H9 (cell line): ENCODE data around the gene ATAT1. TPM values are rescaled to one million over a fixed set of nuclear protein-coding genes. Genes with fewer than 3 reads are reported as not detected.

Source experiments
- DNase-seq: peaks from one replicate; pipeline ENCODE4 v3.0.0-alpha.2; 2017
- H2AFZ ChIP-seq: one replicate; pipeline ENCODE4 v1.6.1; 2013; ENCODE audit warnings: mild to moderate bottlenecking, low read length, control low read depth, moderate library complexity
- H2AK5ac ChIP-seq: 2 replicates; pipeline ENCODE4 v1.6.1; 2013; ENCODE audit warnings: low read length, control low read depth, mixed read lengths; ENCODE audit not compliant: insufficient read length
- H2BK120ac ChIP-seq: one replicate; pipeline ENCODE4 v1.6.1; 2013; ENCODE audit warnings: low read depth, mild to moderate bottlenecking, low read length, control low read depth, inconsistent platforms; ENCODE audit not compliant: poor library complexity, severe bottlenecking
- H2BK12ac ChIP-seq: 2 replicates; pipeline ENCODE4 v1.6.1; 2013; ENCODE audit warnings: low read length, control low read depth, mixed read lengths, low read depth; ENCODE audit not compliant: insufficient read length
- H2BK15ac ChIP-seq: 2 replicates; pipeline ENCODE4 v1.6.1; 2013; ENCODE audit warnings: low read depth, low read length, control low read depth
- H2BK20ac ChIP-seq: one replicate; pipeline ENCODE4 v1.6.1; 2013; ENCODE audit warnings: low read depth, mild to moderate bottlenecking, low read length, control low read depth, inconsistent platforms; ENCODE audit not compliant: poor library complexity, severe bottlenecking
- H2BK5ac ChIP-seq: 2 replicates; pipeline ENCODE4 v1.6.1; 2013; ENCODE audit warnings: low read length, control low read depth, mixed read lengths; ENCODE audit not compliant: insufficient read length
- H3K14ac ChIP-seq: 2 replicates; pipeline ENCODE4 v1.6.1; 2013; ENCODE audit warnings: low read length, control low read depth; ENCODE audit not compliant: insufficient read depth
- H3K18ac ChIP-seq: 2 replicates; pipeline ENCODE4 v1.6.1; 2013; ENCODE audit warnings: low read depth, mild to moderate bottlenecking, mixed read lengths, low read length, control low read depth; ENCODE audit not compliant: insufficient read length
- H3K23ac ChIP-seq: 2 replicates; pipeline ENCODE4 v1.6.1; 2013; ENCODE audit warnings: low read length, control low read depth, mixed read lengths, low read depth; ENCODE audit not compliant: insufficient read length
- H3K23me2 ChIP-seq: 2 replicates; pipeline ENCODE4 v1.6.1; 2013; ENCODE audit warnings: low read depth, mild to moderate bottlenecking, mixed read lengths, low read length, control low read depth; ENCODE audit not compliant: insufficient read length, poor library complexity, severe bottlenecking
- H3K27ac ChIP-seq: 2 replicates; pipeline ENCODE4 v1.5.1; 2013; ENCODE audit warnings: low read length, control low read depth, mixed read lengths, low read depth; ENCODE audit not compliant: insufficient read length
- H3K27me3 ChIP-seq: 2 replicates; pipeline ENCODE4 v1.6.1; 2013; ENCODE audit warnings: low read length, control low read depth, inconsistent platforms; ENCODE audit not compliant: insufficient read depth
- H3K4ac ChIP-seq: 2 replicates; pipeline ENCODE4 v1.6.1; 2013; ENCODE audit warnings: low read depth, mild to moderate bottlenecking, control low read depth, inconsistent platforms, low read length, moderate library complexity
- H3K4me1 ChIP-seq: 2 replicates; pipeline ENCODE4 v1.6.1; 2013; ENCODE audit warnings: low read length, control low read depth, inconsistent platforms; ENCODE audit not compliant: insufficient read depth
- H3K4me2 ChIP-seq: 2 replicates; pipeline ENCODE4 v1.6.1; 2013; ENCODE audit warnings: low read length, control low read depth, mixed read lengths; ENCODE audit not compliant: insufficient read length, insufficient read depth
- H3K56ac ChIP-seq: 2 replicates; pipeline ENCODE4 v1.6.1; 2013; ENCODE audit warnings: low read depth, mild to moderate bottlenecking, mixed read lengths, low read length, control low read depth; ENCODE audit not compliant: insufficient read length
- H3K79me1 ChIP-seq: 2 replicates; pipeline ENCODE4 v1.6.1; 2013; ENCODE audit warnings: low read depth, mild to moderate bottlenecking, moderate library complexity, low read length, control low read depth, inconsistent platforms; ENCODE audit not compliant: insufficient read depth, poor library complexity, severe bottlenecking
- H3K79me2 ChIP-seq: 2 replicates; pipeline ENCODE4 v1.6.1; 2013; ENCODE audit warnings: low read length, control low read depth, inconsistent platforms; ENCODE audit not compliant: insufficient read depth
- H3K9ac ChIP-seq: 2 replicates; pipeline ENCODE4 v1.6.1; 2013; ENCODE audit warnings: low read length, control low read depth, mixed read lengths; ENCODE audit not compliant: insufficient read length; ENCODE audit errors: extremely low read depth
- H3K9me3 ChIP-seq: one replicate; pipeline ENCODE4 v1.6.1; 2013; ENCODE audit warnings: low read depth, low read length, inconsistent platforms; ENCODE audit not compliant: control insufficient read depth
- H3T11ph ChIP-seq: one replicate; pipeline ENCODE4 v1.6.1; 2013; ENCODE audit warnings: mild to moderate bottlenecking, low read length, control low read depth, inconsistent platforms
- H4K20me1 ChIP-seq: one replicate; pipeline ENCODE4 v1.6.1; 2013; ENCODE audit not compliant: control insufficient read depth, insufficient read length, insufficient read depth
- H4K5ac ChIP-seq: 2 replicates; pipeline ENCODE4 v1.6.1; 2013; ENCODE audit warnings: low read depth, mild to moderate bottlenecking, mixed read lengths, low read length, control low read depth; ENCODE audit not compliant: insufficient read length
- H4K8ac ChIP-seq: replicated peaks from 2 replicates; pipeline ENCODE4 v1.6.1; 2013; ENCODE audit warnings: low read length, control low read depth, mixed read lengths, low read depth; ENCODE audit not compliant: insufficient read length
- H4K91ac ChIP-seq: 2 replicates; pipeline ENCODE4 v1.6.1; 2013; ENCODE audit warnings: low read depth, mild to moderate bottlenecking, moderate library complexity, mixed read lengths, low read length, control low read depth; ENCODE audit not compliant: insufficient read length
- H3K27ac Mint-ChIP-seq, 3 experiments: 2 replicates in 2 of 3; 3 replicates in 1 of 3; pipeline ENCODE4 v1.8.0; 2020 to 2021; ENCODE audit warnings: mixed read lengths in 3 of 3, mild to moderate bottlenecking in 1 of 3, moderate library complexity in 1 of 3
- H3K27me3 Mint-ChIP-seq: 2 replicates; pipeline ENCODE4 v1.8.0; 2021; ENCODE audit warnings: low read depth, mild to moderate bottlenecking, moderate library complexity, mixed read lengths
- H3K36me3 Mint-ChIP-seq, 3 experiments: 2 replicates in 2 of 3; 3 replicates in 1 of 3; pipeline ENCODE4 v1.8.0; 2020 to 2021; ENCODE audit warnings: low read depth in 3 of 3, mixed read lengths in 3 of 3; ENCODE audit not compliant: insufficient read depth in 1 of 3
- H3K4me1 Mint-ChIP-seq, 2 experiments: 2 replicates each; pipeline ENCODE4 v1.8.0; 2020; ENCODE audit warnings: mixed read lengths in 2 of 2
- H3K4me3 Mint-ChIP-seq, 2 experiments: 2 replicates in 1 of 2; 3 replicates in 1 of 2; pipeline ENCODE4 v1.8.0; 2020 to 2021; ENCODE audit warnings: mild to moderate bottlenecking in 2 of 2, mixed read lengths in 2 of 2, moderate library complexity in 1 of 2
- H3K9me3 Mint-ChIP-seq, 2 experiments: 2 replicates in 1 of 2; 3 replicates in 1 of 2; pipeline ENCODE4 v1.8.0; 2020; ENCODE audit warnings: mild to moderate bottlenecking in 2 of 2, mixed read lengths in 2 of 2, moderate library complexity in 1 of 2
- CTCF ChIP-seq: fragments of 200-600 bp; sonication (generic); conservative IDR thresholded peaks from 3 replicates; pipeline ENCODE4 v1.8.0; 2021; ENCODE audit warnings: antibody characterized with exemption, mild to moderate bottlenecking
- WGBS: extraction: QIAGEN DNeasy Blood & Tissue Kit; methylation state at CpG from one replicate; pipeline ENCODE4 v1.1.7; 2013; ENCODE audit warnings: missing lambda C conversion rate, low lambda C conversion rate, mixed read lengths; ENCODE audit not compliant: insufficient read length; ENCODE audit errors: extremely low coverage; 5-methylcytosine and 5-hydroxymethylcytosine counted together
- total RNA-seq: library from RNA; stranded (reverse); gene quantifications from 2 replicates; pipeline ENCODE4 v1.2.1, GENCODE V29; 2021

Gene ATAT1
- total RNA-seq, 1 experiment from 2014 or later, result 20.1 TPM

- Histone ChIP-seq H2BK120ac (no peak overlapping the region), H2BK20ac (no peak overlapping the region), H3K9me3 (no peaks in the 10 kb centered on the region), H3K56ac (peak overlapping the region; percentile 95), H3K4me1 (peaks cover 4% of the 10 kb centered on the region; the same call in 1 of the 2 replicates), H3T11ph (no peak overlapping the region), H3K4ac (no peak overlapping the region; the same call in 1 of the 2 replicates), H4K5ac (peak overlapping the region; percentile 63), H3K79me2 (peaks cover 2% of the 10 kb centered on the region; the same call in 1 of the 2 replicates), H3K27ac (peak overlapping the region; percentile 90), H3K27me3 (no peaks in the 10 kb centered on the region), H3K14ac (peak overlapping the region; percentile 83), H3K79me1 (peaks cover 4% of the 10 kb centered on the region), H4K91ac (no peak overlapping the region), H3K23ac (no peak overlapping the region), H4K20me1 (no peaks in the 10 kb centered on the region), H3K9ac (peak overlapping the region; percentile 99), H2AK5ac (peak overlapping the region; percentile 71), H3K4me2 (peak overlapping the region; percentile 89), H4K8ac (no peak overlapping the region), H2BK12ac (no peak overlapping the region), H2BK5ac (peak overlapping the region; percentile 59), H2AFZ (no peak overlapping the region), H2BK15ac (no peak overlapping the region; the same call in 1 of the 2 replicates), H3K23me2 (peaks cover 21% of the 10 kb centered on the region), H3K18ac (peak overlapping the region; percentile 87)
- Mint-ChIP-seq H3K36me3 (peaks cover 32 to 58% (median 49%) of the 10 kb centered on the region in 3 experiments), H3K27ac (peak overlapping the region; percentile 99 to 100 (median 100)), H3K4me1 (peaks cover 36 to 40% of the 10 kb centered on the region in 2 experiments), H3K4me3 (peak overlapping the region; percentile 92 to 97), H3K27me3 (no peaks in the 10 kb centered on the region; the same call in 1 of the 2 replicates), H3K9me3 (peaks cover 8 to 12% of the 10 kb centered on the region in 2 experiments; a peak in 3 of 5 replicates)
- 100% methylated on average over 1 of the region's 10 CpGs for whole genome bisulfite sequencing
- peak; percentile 45 for DNase-seq
- TF ChIP-seq CTCF, result no peak
Observed at GRCh38 chr6:30615958-30616810, 10.5 kb upstream of the ATAT1 start.
